ENCODE measurements around the gene BMP7. TPM values are rescaled to one million over a fixed set of nuclear protein-coding genes. Genes with fewer than 3 reads are reported as not detected.
"Not testable (repeated sequence)": the region's sequence is repeated elsewhere in the genome, so short reads cannot be mapped to it uniquely, and the experiment has no call there.

The BMP7 gene
- total and polyA plus RNA-seq, 11 donors = 0.72 to 12.3 (median 3.7) TPM

DNA sequence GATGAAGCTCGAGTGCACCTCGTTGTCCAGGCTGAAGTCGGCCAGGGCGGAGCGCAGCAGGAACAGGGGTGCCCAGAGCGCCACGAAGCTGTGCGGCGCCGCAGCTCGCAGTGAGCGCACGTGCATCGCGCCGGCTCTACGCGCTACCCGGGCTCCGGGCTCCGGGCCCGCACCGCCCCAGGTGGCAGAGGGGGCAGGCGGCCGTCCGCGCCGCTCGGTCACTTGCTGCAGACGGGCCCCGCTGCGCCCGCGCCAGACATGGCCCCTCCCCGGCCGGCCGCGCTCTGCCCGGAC, 497 bp downstream of the BMP7 start:
- peak overlapping the region in 1 of 12 donors; percentile 27 for H3K27ac ChIP-seq
- H3K27me3 ChIP-seq = peaks cover 25 to 93% (median 44%) of the 10 kb centered on the region in 9 donors
- peaks cover 0 to 30% (median 0%) of the 10 kb centered on the region in 12 donors for H3K4me1 ChIP-seq
- H3K4me3 ChIP-seq = peak overlapping the region in 9 of 12 donors; percentile 15 to 52 (median 25)
- 0 to 2% (median 1%) methylated on average over 6 to 39 of the region's 39 CpGs for WGBS, 4 donors
- no peaks in the 10 kb centered on the region for H3K9me3 ChIP-seq
- ATAC-seq (peak in 2 of 4 donors; percentile 27 to 45), DNase-seq (no peak)
- intact Hi-C loops (cut with DNase I) = loop anchor here in 1 of 10 donors (10.0 kb wide), 1 partner anchor 171 kb away; no protein-coding TSS in a partner anchor
- no peaks in the 10 kb centered on the region for H3K36me3 ChIP-seq
- TF ChIP-seq, protein P1, sequence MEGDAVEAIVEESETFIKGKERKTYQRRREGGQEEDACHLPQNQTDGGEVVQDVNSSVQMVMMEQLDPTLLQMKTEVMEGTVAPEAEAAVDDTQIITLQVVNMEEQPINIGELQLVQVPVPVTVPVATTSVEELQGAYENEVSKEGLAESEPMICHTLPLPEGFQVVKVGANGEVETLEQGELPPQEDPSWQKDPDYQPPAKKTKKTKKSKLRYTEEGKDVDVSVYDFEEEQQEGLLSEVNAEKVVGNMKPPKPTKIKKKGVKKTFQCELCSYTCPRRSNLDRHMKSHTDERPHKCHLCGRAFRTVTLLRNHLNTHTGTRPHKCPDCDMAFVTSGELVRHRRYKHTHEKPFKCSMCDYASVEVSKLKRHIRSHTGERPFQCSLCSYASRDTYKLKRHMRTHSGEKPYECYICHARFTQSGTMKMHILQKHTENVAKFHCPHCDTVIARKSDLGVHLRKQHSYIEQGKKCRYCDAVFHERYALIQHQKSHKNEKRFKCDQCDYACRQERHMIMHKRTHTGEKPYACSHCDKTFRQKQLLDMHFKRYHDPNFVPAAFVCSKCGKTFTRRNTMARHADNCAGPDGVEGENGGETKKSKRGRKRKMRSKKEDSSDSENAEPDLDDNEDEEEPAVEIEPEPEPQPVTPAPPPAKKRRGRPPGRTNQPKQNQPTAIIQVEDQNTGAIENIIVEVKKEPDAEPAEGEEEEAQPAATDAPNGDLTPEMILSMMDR (IDR thresholded peaks at IDR 0.05) = no peak
- no peak for TF ChIP-seq POLR2A (IDR thresholded peaks at IDR 0.05)

DNA sequence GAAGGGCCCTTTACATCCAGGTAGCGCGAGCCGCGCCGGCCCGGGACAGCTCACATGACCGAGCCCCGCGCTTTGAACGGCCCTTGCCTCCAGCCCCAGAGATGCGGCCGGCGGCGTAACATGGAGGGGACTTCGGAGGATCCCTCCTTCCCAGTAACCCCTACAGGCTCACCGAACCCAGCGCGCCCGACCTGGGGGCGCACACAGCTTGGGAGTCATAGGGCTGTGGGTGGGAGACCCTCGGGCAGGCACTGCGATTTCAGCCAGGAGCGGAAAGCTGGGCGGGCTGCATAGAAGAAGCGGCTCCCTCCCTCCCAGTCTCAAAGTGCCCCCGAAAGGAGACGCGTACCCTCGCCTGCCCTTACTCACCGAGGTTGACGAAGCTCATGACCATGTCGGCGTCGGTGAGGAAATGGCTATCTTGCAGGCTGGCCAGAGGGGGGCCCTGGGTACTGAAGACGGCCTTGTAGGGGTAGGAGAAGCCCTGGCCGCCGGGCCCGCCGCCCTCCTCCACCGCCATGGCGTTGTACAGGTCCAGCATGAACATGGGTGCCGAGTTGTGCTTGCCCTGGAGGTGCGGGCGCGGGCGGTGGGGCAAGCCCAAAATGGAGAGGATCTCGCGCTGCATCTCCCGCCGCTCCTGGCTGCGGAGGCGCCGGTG, 975 bp downstream of the BMP7 start:
- peaks cover 0 to 35% (median 0%) of the 10 kb centered on the region in 12 donors for H3K4me1 ChIP-seq
- peaks cover 25 to 94% (median 49%) of the 10 kb centered on the region in 9 donors for H3K27me3 ChIP-seq
- DNase-seq (no peak), ATAC-seq (peak in 3 of 4 donors; percentile 11 to 37 (median 22))
- no peak for TF ChIP-seq POLR2A (IDR thresholded peaks at IDR 0.05)
- TF ChIP-seq, protein P1 (IDR thresholded peaks at IDR 0.05) = no peak
- 0 to 2% (median 1%) methylated on average over 9 to 53 of the region's 53 CpGs for WGBS, 4 donors
- H3K36me3 ChIP-seq = no peaks in the 10 kb centered on the region
- no peaks in the 10 kb centered on the region for H3K9me3 ChIP-seq
- no peak overlapping the region for H3K27ac ChIP-seq
- H3K4me3 ChIP-seq = peak overlapping the region in 9 of 12 donors; percentile 5 to 52 (median 25)
- intact Hi-C loops (cut with DNase I) = loop anchor here in 1 of 10 donors (10.0 kb wide), 1 partner anchor 171 kb away; no protein-coding TSS in a partner anchor

DNA sequence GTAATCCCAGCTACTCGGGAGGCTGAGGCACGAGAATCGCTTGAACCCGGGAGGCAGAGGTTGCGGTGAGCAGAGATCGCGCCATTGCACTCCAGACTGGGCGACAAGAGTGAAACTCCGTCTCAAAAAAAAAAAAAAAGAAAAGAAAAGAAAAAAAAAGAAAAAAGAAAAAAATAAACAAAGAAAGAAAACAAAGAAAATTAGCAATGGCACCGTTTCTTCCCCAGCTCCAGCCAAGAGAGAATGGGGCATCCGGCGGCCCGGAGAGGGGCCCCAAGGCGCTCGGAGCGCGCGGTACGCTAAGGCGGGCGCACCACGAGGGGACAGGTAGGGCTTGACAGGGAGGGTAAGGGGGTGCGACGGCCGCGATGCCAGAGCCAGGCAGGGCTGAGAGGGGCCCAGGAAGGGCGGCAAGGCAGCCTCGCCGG, 1.5 kb downstream of the BMP7 start:
- Histone ChIP-seq H3K4me3 (peak overlapping the region in 6 of 12 donors; percentile 5 to 52 (median 26)), H3K27me3 (peaks cover 25 to 97% (median 49%) of the 10 kb centered on the region in 9 donors), H3K4me1 (peaks cover 0 to 37% (median 0%) of the 10 kb centered on the region in 12 donors)
- DNase-seq, ATAC-seq, H3K9me3 ChIP-seq, H3K27ac ChIP-seq, H3K36me3 ChIP-seq: not testable (repeated sequence)
- intact Hi-C loops (cut with DNase I) = loop anchor here in 3 of 10 donors (5.0 to 10.0 kb wide), 4 partner anchors 98 to 173 kb away; no protein-coding TSS in a partner anchor
- WGBS, 4 donors = 5 to 6% (median 5%) methylated on average over 29 of the region's 29 CpGs

DNA sequence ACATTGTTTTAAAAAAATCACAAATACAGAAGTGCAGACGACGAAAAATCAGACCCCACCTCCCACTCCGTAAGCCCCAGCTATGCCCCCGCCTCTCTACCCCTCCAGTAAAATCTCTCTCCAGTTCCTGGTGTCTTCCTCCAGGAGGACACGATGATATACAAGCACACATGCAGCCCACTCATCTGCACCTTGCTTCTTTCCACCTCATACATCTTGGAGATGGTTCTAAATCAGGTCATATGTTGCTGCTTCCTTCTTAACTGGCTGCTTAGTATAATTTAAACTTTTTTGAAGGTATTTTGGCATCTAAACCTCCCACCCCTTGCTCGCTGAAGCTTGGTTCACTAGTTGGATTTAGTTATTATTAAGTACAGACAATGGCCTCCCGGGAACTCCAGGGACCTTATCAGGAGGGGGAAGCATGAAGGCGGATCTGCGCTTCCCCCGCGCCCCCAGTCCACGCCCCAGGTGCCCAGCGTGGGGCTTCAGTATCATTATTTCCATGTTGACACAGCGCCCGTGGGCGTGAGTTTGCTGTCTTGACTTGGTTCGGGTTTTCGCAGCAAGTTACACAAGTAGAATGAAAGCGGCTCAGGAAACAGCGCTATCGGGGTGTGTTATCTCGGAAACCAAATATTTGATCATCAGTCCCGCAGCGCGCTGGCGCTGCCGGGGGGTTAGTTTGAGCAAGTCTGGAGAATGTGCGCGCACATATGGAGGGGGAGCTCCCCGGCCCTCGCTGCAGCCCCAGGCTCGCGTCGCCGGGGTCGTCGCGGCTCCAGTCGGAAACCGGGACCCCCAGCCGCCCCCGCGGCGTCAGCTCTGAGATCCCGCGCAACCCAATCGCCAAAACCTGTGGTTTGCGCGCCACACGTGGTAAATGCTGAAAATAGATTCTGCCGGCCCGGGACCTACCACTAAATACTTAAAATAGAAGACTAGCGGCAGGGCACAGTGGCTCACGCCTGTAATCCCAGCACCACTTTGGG, 2.3 kb downstream of the BMP7 start:
- peak in 1 of 4 donors; percentile 38 for ATAC-seq
- TF ChIP-seq POLR2A (IDR thresholded peaks at IDR 0.05) = no peak
- TF ChIP-seq, protein P1 (IDR thresholded peaks at IDR 0.05) = no peak
- Histone ChIP-seq H3K4me1 (peaks cover 0 to 37% (median 0%) of the 10 kb centered on the region in 12 donors), H3K27ac (peak overlapping the region in 2 of 12 donors; percentile 52 to 70), H3K36me3 (no peaks in the 10 kb centered on the region), H3K9me3 (no peaks in the 10 kb centered on the region), H3K27me3 (peaks cover 25 to 100% (median 50%) of the 10 kb centered on the region in 9 donors), H3K4me3 (peak overlapping the region in 2 of 12 donors; percentile 13 to 26)
- WGBS, 4 donors = 12 to 24% (median 18%) methylated on average over 31 to 54 of the region's 54 CpGs
- intact Hi-C loops (cut with DNase I) = loop anchor here in 3 of 10 donors (5.0 to 10.0 kb wide), 4 partner anchors 97 to 172 kb away; no protein-coding TSS in a partner anchor
- DNase-seq = no peak
